NCI-H446 treated with DMSO at 0.1 percent for 48 hours (cell line): ENCODE results near the gene GP1BA.
"Not testable (repeated sequence)": the region's sequence is repeated elsewhere in the genome, so short reads cannot be mapped to it uniquely, and the experiment has no call there.

Experiments used
- DNase-seq: peaks from one replicate; lab custom pipeline; 2025; lab: John Stamatoyannopoulos, UW

GP1BA gene

DNA sequence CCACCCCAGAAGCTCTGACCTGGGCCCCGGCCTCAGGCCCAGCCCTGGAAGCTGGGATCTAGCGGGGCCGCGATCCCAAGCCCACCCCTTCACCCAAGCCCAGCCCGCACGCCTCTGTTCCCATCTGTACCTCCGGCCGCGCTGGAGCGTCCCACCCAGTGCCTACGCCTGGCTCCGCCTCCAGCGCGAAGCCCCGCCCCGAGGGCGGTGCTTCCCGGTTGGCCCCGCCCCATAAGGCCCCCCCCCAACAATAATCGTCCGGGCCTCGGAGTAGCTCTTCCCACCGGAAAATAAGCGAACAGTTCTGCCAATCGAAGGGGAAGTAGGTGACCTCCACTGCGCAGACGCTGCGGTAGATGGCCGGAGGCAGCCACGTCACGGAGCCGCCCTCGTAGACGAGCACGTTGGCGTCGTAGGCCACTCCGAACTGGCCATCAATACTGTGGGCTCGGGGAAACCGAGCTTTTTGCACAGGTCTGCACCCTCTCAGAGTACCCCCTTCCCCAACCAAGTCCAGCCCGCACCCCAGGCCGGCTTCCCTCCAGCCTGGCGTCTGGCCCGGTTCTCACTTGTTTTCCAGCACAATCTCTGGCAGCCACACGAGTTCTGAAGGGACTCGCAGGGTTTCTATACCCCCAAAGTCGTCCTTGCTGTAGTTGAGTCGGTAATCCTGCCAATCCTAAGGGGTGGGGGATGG lies 30.3 kb upstream of the GP1BA start:
- no peak for DNase-seq

DNA sequence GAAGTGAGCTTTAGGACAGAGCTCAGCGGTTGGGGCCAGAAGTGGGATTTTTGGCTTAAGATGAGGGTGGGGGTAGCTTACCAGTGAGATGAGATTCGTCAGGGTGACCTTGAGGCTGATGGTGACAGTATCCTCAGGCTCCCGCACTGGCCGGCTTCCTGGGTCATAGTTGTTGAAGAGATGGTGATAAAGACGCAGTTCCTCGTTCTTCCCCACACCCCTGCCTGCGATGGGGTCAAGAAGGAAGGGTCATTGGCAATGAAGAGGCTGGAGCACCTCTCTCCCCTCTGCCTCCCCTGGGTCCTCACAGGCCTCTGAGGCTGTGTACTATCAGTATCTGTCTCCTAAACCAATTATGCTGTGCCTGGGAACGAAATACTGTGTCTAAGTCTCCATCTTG lies 29.5 kb upstream of the GP1BA start:
- no peak for DNase-seq

GRCh38 chr17:4903051-4903818 lies 28.8 kb upstream of the GP1BA start, which contains the start of gene CHRNE:
CHRNE (minus strand) TSS chr17:4903098; CDS start chr17:4903063, 35 bp downstream.
- no peak for DNase-seq

DNA sequence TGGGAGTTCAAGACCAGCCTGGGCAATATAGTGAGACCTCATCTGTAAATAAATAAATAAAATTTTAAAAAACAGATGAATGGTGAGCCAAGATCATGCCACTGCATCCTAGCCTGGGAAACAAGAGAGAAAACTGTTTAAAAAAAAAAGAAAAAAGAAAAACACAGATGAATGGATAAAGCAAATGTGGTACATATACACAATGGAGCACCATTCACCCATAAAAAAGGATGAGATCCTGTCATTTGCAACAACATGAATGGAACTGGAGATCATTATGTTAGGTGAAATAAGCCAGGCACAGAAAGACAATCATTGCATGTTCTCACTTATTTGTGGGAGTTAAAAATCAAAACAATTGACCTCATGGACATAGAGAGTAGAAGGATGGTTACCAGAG lies 25.4 kb upstream of the GP1BA start:
- DNase-seq, result not testable (repeated sequence)

DNA sequence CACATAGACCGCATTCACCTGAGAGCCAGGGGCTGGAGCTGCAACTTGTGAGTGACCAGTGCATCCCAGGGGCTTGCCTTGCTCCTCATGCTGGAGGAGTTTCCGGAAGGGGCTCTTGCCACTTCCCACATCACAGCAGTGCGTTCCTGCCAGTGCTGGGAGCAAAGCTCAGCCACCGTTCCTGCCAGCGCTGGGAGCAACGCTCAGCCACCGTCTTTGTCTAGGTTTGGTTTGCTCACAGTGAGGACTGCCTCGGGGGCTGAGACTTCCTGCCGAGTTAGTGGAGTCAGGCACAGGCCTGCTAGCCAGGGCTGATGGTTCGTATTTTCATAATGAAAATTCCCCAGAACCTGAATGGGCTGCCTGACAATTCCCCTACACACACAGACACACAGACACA lies 23.8 kb upstream of the GP1BA start:
- DNase-seq, result no peak

DNA sequence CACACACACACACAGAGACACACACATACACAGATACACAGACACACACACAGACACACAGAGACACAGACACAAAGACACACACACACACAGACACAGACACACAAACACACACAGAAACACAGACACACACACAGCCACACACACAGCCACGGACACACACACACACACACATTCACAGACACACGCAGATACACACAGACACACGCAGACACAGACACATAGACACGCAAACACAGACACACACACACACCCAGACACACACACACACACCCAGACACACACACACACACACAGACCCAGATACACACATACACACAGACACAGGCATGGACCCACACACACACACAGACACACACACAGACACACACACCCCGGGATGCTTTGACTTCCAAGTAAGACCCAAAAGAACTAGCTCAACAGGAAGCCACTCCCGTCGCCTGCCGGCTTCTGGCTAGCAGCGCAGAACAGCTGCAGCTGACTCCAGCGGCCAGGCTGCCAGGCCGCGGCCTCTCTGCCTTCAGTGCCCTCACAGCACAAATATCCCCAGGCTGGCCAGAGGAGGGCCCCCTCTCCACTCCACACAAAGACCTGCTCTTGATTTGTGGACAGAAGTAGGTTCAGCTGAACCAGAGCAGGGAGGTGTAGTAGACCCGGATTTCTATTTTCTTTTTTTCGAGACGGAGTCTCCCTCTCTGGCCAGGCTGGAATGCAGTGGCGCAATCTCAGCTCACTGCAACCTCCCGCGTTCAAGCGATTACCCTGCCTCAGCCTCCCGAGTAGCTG lies 23.2 kb upstream of the GP1BA start:
- peak; percentile 55 for DNase-seq

DNA sequence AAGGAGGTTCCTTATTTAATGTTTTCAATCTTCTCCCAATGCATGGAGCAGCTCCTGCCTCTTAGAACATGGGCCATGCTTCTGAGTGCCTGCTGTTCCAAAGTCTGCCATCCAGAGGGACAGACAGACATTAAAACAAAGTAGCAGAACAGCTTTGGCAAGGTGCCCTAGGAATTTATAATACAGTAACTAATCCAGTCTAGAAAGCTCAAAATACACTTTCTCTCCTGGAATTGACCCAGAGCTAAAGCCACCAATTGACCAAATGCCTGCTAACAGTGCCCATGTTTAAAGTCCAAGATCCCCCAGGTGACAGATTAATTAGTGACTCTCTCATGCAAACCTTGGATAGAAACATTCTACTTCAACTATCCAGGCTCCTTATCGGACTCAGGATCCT lies 18.1 kb upstream of the GP1BA start:
- no peak for DNase-seq

- not testable (repeated sequence) for DNase-seq
Measured at GRCh38 chr17:4914551-4914950, 17.5 kb upstream of the GP1BA start.

- no peak for DNase-seq
Measured at GRCh38 chr17:4919511-4920047, 12.5 kb upstream of the GP1BA start.

DNA sequence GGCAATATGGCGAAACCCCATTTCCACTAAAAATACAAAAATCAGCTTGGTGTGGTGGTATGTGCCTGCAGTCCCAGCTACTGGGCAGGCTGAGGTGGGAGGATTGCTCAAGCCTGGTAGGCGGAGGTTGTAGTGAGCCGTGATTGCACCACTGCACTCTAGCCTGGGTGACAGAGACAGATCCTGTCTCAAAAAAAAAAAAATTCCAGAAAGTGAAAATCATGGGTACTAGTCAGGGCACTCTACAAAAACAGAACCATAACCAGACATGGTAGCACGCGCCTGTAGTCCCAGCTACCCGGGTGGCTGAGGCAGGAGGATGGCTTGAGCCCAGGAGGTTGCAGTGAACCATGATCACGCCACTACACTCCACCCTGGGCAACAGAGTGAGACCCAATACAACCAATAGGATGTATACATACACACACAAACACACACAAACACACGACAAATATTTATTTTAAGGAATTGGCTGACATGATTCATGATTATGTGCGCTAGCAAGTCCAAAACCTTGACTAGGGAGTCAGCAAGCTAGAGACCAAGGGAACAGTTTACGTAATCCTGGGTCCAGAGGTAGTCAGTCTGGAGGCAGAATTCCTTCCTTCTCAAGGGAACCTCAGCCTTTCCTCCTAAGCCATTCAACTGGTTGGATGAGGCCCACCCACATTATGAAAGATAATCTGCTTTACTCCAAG lies 11.6 kb upstream of the GP1BA start:
- DNase-seq, result no peak

DNA sequence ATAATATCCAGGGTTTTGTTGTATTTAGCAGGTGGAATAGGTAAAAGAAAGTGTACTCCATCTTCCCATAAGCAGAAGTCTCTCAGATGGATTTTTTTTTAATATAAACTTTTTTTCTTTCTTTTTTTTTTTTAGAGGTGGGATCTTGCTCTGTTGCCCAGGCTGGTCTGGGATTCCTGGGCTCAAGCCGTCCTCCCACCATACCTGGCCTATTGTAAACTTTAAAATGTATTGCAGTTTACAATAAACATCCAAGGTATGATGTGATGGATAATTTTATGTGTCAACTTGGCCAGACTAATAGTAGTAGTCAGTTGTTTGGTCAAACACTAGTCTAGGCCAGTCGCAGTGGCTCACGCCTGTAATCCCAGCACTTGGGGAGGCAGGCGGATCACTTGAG lies 10.8 kb upstream of the GP1BA start:
- DNase-seq, result no peak

DNA sequence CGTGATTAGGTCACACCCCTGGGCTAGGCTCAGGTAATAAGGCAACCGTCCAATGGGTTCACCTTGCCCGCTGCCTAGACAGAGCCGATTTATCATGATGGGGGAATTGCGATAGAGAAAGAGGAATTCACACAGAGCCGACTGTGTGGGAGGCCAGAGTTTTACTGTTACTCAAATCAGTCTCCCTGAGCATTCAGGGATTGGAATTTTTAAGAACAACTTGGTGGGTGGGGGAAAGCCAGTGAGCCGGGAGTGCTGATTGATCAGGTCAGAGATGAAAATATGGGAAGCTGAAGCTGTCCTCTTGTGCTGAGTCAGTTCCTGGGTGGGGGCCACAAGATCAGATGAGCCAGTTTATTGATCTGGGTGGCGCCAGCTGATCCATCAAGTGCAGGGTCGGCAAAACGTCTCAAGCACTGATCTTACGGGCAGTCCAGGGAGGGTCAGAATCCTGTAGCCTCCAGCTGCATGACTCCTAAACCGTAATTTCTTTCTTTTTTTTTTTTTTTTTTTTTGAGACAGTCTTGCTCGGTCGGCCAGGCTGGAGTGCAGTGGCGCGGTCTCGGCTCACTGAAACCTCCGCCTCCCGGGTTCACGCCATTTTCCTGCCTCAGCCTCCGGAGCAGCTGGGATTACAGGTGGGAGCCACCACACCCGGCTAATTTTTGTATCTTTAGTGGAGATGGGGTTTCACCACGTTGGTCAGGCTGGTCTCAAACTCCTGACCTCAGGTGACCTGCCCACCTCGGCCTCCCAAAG lies 5.3 kb upstream of the GP1BA start:
- DNase-seq, result not testable (repeated sequence)

DNA sequence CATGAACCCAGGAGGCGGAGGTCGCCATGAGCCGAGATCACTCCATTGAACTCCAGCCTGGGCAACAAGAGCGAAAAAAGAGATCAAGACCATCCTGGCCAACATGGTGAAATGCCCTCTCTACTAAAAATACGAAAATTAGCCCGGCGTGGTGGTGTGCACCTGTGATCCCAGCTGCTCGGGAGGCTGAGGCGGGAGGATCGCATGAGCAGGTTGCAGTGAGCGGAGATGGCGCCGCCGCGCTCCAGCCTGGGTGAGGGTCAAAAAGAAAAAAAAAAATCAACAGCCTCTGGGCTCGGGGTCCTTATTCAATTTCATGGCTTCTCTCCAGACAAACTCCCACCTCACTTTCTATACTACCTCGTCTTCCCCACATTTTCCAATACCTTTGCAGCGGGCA lies 3.2 kb upstream of the GP1BA start:
- no peak for DNase-seq

GRCh38 chr17:4932756-4933155 lies 679 bp downstream of the GP1BA start:
- DNase-seq, result no peak

GRCh38 chr17:4933646-4934045 lies 1.6 kb downstream of the GP1BA start:
- no peak for DNase-seq

GRCh38 chr17:4934173-4934979 lies 2.3 kb downstream of the GP1BA start:
- DNase-seq, result no peak

DNA sequence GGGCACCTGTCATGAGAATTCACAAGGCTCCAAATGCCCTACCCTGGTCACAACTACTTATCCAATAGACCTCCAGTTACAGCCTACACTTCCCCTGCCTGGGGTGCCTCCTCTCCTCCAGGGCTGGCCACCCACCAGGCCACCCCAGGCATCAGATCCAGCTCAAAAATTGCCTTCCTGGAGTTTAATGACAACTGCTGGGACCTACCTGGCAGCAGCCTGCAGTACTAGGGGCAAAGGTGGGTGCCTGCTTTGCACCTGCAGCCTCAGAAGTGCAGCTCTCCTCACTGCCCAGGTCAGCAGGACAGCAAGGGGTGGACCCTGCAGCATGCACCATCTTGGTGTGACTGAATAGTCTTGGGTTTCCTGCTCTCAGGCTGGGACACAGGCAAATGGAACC lies 3.6 kb downstream of the GP1BA start:
- DNase-seq, result no peak

DNA sequence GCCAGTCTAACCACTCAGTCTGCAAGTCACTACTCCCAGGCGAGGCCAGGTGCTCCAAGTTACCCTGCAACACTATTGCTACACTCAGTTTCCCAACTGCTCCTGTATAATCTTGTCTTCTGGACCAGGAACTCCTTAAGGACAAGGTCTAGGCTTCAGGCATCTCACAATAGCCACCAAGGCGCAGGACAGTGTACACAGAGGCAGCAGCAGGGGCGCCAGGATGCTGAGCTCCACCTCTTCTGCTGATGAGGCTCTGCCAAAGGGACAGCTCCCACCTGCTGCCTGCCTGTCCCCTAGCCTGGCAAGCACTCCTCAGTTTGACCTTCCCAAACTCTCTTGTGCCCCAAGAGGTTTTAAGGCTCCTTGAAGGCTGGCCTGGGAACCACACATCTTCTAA lies 4.4 kb downstream of the GP1BA start:
- DNase-seq, result no peak

DNA sequence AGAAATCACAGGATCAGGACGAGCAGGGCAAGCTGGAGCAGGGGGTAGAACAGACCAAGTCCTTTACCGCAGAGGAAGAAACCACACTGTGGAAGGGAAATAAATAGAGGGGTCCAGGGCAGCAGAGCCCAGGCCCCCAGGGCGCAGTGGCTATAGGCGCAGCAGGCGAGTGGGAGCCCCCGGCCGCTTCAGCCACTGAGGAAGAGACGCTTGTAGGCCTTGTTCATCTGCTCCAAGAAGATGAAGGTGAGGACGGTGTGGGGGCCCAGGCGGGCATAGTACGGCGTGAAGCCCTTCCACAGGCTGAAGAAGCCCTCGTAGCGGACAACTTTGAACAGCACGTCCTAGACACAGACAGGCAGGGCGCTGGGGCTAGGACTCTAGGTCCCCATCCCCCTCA lies 5.5 kb downstream of the GP1BA start:
- no peak for DNase-seq

- no peak for DNase-seq
Measured at GRCh38 chr17:4938069-4938491, 6.0 kb downstream of the GP1BA start.
